ENCODE results near the gene TTN.

GRCh38 chr2:178517496-178517895, 289.7 kb downstream of the TTN start:
- TF ChIP-seq EZH2phosphoT487 (IDR thresholded peaks at IDR 0.05), result no peak
- TF ChIP-seq CTCF (IDR thresholded peaks at IDR 0.05), result no peak
